ENCODE results near the gene PAQR6.

DNA sequence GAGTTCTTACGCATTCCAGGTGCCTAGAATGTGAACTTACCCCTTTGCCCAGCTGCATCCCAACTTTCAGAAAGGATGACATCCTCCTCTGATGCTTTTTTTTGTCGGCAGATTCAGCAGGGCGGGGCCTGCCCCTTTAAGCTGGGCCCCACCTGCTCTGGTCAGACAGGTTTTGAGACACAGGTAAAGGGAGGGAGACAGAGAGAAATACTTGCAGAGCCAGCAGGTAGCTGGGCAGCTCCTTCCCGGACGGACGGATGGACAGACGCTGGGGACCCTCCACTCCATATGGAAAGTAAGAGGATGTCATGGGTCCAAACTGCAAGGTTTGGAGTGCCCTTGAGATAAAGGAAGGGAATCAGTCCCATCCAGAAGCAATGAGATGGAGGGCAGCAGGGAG, 36.3 kb upstream of the PAQR6 start, which contains the start of gene TMEM79:
- TF ChIP-seq, protein P1, sequence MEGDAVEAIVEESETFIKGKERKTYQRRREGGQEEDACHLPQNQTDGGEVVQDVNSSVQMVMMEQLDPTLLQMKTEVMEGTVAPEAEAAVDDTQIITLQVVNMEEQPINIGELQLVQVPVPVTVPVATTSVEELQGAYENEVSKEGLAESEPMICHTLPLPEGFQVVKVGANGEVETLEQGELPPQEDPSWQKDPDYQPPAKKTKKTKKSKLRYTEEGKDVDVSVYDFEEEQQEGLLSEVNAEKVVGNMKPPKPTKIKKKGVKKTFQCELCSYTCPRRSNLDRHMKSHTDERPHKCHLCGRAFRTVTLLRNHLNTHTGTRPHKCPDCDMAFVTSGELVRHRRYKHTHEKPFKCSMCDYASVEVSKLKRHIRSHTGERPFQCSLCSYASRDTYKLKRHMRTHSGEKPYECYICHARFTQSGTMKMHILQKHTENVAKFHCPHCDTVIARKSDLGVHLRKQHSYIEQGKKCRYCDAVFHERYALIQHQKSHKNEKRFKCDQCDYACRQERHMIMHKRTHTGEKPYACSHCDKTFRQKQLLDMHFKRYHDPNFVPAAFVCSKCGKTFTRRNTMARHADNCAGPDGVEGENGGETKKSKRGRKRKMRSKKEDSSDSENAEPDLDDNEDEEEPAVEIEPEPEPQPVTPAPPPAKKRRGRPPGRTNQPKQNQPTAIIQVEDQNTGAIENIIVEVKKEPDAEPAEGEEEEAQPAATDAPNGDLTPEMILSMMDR (IDR thresholded peaks at IDR 0.05): no peak
- TF ChIP-seq POLR2A (IDR thresholded peaks at IDR 0.05) (no peak), EP300 (IDR thresholded peaks at IDR 0.05) (no peak)
